ENCODE measurements around the gene RPL5. TPM values are rescaled to one million over a fixed set of nuclear protein-coding genes. Genes with fewer than 3 reads are reported as not detected.

Gene RPL5
- total RNA-seq, 4 donors from 2014 or later = 1,244 to 1,829 (median 1,582) TPM

DNA sequence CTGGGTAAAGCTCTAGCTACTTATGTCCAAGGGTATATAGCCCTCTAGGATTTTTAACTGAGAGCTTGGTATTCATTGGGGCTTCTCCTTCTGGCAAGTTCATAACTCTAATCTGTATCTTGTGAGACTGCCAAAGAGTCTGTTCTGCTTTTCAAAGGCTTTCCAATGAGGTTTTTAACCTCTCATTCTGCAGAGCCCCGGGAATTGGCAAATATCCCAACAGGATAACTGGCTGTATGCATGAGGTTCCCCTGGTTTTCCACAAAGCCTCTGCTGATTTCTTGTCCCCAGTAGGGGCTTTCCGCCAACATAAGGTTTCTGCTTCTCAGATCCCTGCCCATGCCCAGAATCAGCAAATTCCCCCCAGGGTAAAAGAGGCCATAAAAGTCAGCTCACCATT lies 40.9 kb downstream of the RPL5 start:
- intact Hi-C loops (cut with DNase I; ENCODE audit: low total_unique reads) = no loop called here
- TF ChIP-seq POLR2A (IDR thresholded peaks at IDR 0.05) = no peak
- TF ChIP-seq, protein P1, sequence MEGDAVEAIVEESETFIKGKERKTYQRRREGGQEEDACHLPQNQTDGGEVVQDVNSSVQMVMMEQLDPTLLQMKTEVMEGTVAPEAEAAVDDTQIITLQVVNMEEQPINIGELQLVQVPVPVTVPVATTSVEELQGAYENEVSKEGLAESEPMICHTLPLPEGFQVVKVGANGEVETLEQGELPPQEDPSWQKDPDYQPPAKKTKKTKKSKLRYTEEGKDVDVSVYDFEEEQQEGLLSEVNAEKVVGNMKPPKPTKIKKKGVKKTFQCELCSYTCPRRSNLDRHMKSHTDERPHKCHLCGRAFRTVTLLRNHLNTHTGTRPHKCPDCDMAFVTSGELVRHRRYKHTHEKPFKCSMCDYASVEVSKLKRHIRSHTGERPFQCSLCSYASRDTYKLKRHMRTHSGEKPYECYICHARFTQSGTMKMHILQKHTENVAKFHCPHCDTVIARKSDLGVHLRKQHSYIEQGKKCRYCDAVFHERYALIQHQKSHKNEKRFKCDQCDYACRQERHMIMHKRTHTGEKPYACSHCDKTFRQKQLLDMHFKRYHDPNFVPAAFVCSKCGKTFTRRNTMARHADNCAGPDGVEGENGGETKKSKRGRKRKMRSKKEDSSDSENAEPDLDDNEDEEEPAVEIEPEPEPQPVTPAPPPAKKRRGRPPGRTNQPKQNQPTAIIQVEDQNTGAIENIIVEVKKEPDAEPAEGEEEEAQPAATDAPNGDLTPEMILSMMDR (IDR thresholded peaks at IDR 0.05) = no peak
- no peak for DNase-seq (ENCODE audit: low spot score in 2 of 2)
- 74 to 76% methylated on average over 2 of the region's 2 CpGs for WGBS, 2 donors
- no peak overlapping the region for H3K4me3 ChIP-seq (ENCODE audit: low read depth, poor library complexity, severe bottlenecking)

DNA sequence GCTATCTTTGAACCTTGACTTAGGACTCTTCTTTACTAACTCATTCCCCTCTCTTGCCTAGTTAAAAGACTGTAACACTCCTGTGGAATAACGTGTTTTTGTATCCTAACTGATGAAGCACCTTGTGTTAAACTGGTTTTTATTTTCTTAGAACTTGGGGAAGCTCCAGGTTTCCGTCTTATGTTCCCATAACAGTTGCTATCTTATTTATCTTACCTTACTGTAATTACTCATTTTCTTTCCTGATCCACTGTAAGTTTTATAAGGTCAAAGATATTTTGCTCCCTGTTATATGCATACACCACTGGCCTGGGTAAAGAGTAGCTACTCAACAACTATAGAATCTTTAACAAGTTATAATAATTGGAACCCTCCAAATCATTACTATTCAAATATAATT lies 43.1 kb downstream of the RPL5 start:
- no peak for DNase-seq (ENCODE audit: low spot score in 2 of 2)
- TF ChIP-seq, protein P1 (IDR thresholded peaks at IDR 0.05) = no peak
- no peak for TF ChIP-seq POLR2A (IDR thresholded peaks at IDR 0.05)
- 63 to 70% methylated on average over 2 of the region's 2 CpGs for WGBS, 2 donors
- no peak overlapping the region for H3K4me3 ChIP-seq (ENCODE audit: low read depth, poor library complexity, severe bottlenecking)
- intact Hi-C loops (cut with DNase I; ENCODE audit: low total_unique reads) = no loop called here

DNA sequence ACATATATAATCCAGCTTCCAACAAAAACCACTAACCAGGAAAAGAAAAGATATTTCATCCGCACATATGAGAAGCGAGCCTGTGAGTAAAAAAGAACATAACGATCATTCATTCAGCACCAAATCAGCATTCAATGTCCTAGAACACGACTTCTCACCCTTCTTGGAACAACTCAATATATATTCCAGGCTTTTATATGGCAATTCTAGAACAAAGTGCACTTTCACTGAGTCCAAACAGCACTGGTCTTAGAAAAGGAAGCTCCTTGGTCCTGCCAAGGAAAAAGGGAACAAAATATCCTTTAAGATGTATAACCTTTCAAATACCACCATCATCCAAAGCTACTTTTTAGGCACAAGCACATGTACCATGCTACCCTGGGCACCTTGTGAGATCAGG lies 44.5 kb downstream of the RPL5 start:
- intact Hi-C loops (cut with DNase I; ENCODE audit: low total_unique reads) = no loop called here
- TF ChIP-seq, protein P1 (IDR thresholded peaks at IDR 0.05) = no peak
- no peak for TF ChIP-seq POLR2A (IDR thresholded peaks at IDR 0.05)
- H3K4me3 ChIP-seq (ENCODE audit: low read depth, poor library complexity, severe bottlenecking) = no peak overlapping the region
- 91 to 92% methylated on average over 4 of the region's 4 CpGs for WGBS, 2 donors
- DNase-seq (ENCODE audit: low spot score in 2 of 2) = no peak

DNA sequence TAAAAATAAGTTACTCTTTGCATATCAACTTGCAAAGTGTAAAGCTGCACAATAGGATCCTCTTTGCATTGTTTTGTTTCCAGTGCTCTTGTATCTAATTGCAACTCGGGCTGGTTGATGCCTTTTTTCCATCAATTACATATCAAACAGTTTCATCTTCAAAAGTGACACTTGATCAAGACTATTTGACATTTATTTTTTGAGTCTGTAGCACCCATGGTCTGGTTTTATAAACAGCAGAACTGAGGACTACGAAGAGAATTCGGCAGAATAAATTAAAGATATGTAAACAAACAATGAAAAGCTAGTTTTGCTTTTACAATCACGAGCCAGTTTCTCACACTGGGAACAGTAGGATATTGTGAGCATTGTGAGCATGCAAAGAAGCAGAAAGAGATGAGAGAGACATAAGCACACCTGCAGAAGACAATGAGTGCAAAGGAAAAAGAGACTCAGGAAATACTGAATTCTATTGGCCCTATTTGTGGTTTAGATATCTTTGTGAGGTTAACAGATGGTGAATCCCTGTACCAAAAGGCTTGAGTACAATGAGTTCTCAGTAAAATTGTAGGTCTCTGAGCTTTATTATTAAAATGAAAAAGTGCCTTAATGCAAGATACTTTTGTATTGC lies 45.4 kb downstream of the RPL5 start:
- no peak for TF ChIP-seq POLR2A (IDR thresholded peaks at IDR 0.05)
- TF ChIP-seq, protein P1 (IDR thresholded peaks at IDR 0.05) = no peak
- intact Hi-C loops (cut with DNase I; ENCODE audit: low total_unique reads) = no loop called here
- DNase-seq (ENCODE audit: low spot score in 2 of 2) = no peak
- no peak overlapping the region for H3K4me3 ChIP-seq (ENCODE audit: low read depth, poor library complexity, severe bottlenecking)
- WGBS, 2 donors = 67 to 70% methylated on average over 4 of the region's 4 CpGs

DNA sequence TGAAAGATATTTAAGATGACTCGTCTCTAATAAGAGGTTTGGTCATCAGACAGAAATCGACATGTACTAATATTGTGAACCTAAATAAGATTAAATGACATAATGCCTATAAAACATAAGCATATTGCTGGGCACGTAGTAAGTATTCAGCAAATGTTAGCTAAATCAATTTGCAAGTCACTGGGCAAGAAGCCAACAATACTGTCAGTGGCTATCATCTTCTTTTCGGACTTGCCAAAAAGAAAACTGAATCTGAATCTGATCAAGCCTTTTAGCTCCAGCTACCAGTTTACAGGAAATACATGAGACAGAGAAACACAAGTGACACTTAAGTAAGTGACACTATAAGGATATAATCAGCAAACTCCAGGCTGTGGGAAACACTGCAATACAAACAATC lies 46.0 kb downstream of the RPL5 start:
- intact Hi-C loops (cut with DNase I; ENCODE audit: low total_unique reads) = no loop called here
- DNase-seq (ENCODE audit: low spot score in 2 of 2) = no peak
- WGBS, 2 donors = 63 to 65% methylated on average over 4 of the region's 4 CpGs
- H3K4me3 ChIP-seq (ENCODE audit: low read depth, poor library complexity, severe bottlenecking) = no peak overlapping the region
- TF ChIP-seq, protein P1 (IDR thresholded peaks at IDR 0.05) = no peak
- TF ChIP-seq POLR2A (IDR thresholded peaks at IDR 0.05) = no peak

All from lower leg skin (tissue), 4 donors.